ENCODE data around the gene BCL7B.

The BCL7B gene

GRCh38 chr7:73487486-73487885, 70.0 kb downstream of the BCL7B start:
- DNase-seq: no peak
